ENCODE data around the gene CDH23.

GRCh38 chr10:71358277-71358676 is 38.4 kb upstream of the CDH23 start:
- no peak for TF ChIP-seq SMC3 (conservative IDR thresholded peaks at IDR 0.05; ENCODE audit: poor library complexity)
- TF ChIP-seq EP300 (conservative IDR thresholded peaks at IDR 0.05; ENCODE audit: poor library complexity, severe bottlenecking), result no peak
- TF ChIP-seq CTCF (IDR thresholded peaks at IDR 0.05; ENCODE audit: poor library complexity, severe bottlenecking), result no peak
- TF ChIP-seq EZH2 (IDR thresholded peaks at IDR 0.05; ENCODE audit: borderline replicate concordance, insufficient read depth, low read length, poor library complexity, severe bottlenecking), result no peak
- no peak for TF ChIP-seq RAD21 (conservative IDR thresholded peaks at IDR 0.05)

Data from neural cell (in vitro differentiated cells).